Chondrocyte (in vitro differentiated cells): ENCODE data around the gene IRGC. TPM values are rescaled to one million over a fixed set of nuclear protein-coding genes. Genes with fewer than 3 reads are reported as not detected.
A peak's percentile ranks its signal among the peaks of the same experiment; 100 is the strongest.

Source experiments
- DNase-seq: peaks from one replicate; pipeline ENCODE4 v3.0.0; 2021; ENCODE audit warnings: mixed read lengths, low spot score
- H3K27ac Mint-ChIP-seq: one replicate; pipeline ENCODE4 v1.8.0; 2021; ENCODE audit warnings: mild to moderate bottlenecking, moderate library complexity, mixed read lengths; ENCODE audit not compliant: unreplicated experiment
- H3K27me3 Mint-ChIP-seq: 2 replicates; pipeline ENCODE4 v1.8.0; 2021; ENCODE audit warnings: low read depth, mixed read lengths
- H3K36me3 Mint-ChIP-seq: 2 replicates; pipeline ENCODE4 v1.8.0; 2021; ENCODE audit warnings: low read depth, mixed read lengths
- H3K4me1 Mint-ChIP-seq: 2 replicates; pipeline ENCODE4 v1.8.0; 2021; ENCODE audit warnings: low read depth, mild to moderate bottlenecking, mixed read lengths
- H3K4me3 Mint-ChIP-seq: one replicate; pipeline ENCODE4 v1.8.0; 2021; ENCODE audit warnings: mild to moderate bottlenecking, moderate library complexity, mixed read lengths; ENCODE audit not compliant: unreplicated experiment
- H3K9me3 Mint-ChIP-seq: 2 replicates; pipeline ENCODE4 v1.8.0; 2021; ENCODE audit warnings: low read depth, mixed read lengths
- total RNA-seq: library from RNA; stranded (reverse); gene quantifications from 3 replicates; pipeline ENCODE4 v1.2.1, GENCODE V29; 2021
- TF ChIP-seq, protein P1 (sequence below): fragments of 200-600 bp; sonication (generic); IDR thresholded peaks from 2 replicates; pipeline ENCODE4 v1.5.0; 2021; ENCODE audit warnings: antibody characterized with exemption, mild to moderate bottlenecking, moderate library complexity

The IRGC gene
- total RNA-seq, 1 donor from 2014 or later, result not detected

DNA sequence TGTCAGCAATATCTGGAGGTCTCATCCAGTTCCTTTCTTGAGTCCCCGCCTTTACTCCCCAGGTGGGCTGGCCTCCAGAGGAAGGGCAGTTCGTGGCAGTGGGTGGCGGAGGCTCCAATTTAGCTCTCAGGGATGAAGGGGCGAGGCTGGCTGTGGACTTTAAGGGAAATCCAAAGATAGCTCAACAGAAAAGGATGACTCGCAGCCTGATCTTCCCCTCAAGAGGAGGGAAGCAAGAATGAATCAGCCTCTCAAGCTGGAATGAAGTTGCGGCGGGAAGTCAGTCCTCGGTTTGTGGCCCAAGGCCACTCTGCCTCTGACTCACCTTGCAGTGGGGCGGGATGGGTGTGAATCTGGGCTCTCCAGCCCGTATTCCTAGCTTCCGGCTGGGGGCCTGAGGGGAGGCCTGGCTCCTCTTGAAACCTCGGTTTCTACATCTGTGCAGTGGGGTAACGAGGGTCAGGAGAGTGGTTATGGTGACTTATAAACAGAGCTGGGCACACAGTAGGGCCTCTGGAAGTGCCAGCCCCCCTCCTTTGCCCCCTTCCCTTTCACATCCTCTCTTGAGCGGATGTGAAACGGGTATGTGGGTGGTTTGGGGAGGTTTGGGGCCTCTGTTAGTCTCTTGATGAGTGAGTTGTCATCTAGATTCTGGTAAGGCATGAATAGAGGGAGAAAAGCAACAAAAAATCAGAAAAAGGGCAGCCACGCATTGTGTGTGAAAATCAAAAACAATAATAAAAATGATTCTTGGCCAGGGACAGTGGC, 49.4 kb downstream of the IRGC start:
- DNase-seq, result peak; percentile 95
- Mint-ChIP-seq H3K36me3 (peaks cover 3% of the 10 kb centered on the region), H3K27ac (peak overlapping the region; percentile 95), H3K4me3 (no peak overlapping the region), H3K4me1 (peaks cover 53% of the 10 kb centered on the region), H3K9me3 (no peaks in the 10 kb centered on the region), H3K27me3 (no peaks in the 10 kb centered on the region)
- TF ChIP-seq, protein P1, sequence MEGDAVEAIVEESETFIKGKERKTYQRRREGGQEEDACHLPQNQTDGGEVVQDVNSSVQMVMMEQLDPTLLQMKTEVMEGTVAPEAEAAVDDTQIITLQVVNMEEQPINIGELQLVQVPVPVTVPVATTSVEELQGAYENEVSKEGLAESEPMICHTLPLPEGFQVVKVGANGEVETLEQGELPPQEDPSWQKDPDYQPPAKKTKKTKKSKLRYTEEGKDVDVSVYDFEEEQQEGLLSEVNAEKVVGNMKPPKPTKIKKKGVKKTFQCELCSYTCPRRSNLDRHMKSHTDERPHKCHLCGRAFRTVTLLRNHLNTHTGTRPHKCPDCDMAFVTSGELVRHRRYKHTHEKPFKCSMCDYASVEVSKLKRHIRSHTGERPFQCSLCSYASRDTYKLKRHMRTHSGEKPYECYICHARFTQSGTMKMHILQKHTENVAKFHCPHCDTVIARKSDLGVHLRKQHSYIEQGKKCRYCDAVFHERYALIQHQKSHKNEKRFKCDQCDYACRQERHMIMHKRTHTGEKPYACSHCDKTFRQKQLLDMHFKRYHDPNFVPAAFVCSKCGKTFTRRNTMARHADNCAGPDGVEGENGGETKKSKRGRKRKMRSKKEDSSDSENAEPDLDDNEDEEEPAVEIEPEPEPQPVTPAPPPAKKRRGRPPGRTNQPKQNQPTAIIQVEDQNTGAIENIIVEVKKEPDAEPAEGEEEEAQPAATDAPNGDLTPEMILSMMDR, result no peak

DNA sequence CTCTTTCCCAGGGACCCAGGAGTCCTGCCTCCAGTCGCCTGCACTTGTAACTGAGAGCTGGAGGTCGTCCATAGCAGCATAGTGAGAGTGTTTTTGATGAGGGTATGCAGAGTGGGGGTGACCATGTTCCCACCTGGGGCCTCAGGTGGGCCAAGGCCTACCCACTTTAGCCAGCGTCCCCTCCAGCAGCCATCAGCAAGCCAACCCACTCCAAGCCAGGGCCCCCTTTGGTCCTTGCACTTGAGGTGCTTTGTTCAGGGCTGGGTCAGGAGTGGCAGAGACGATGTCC, 50.8 kb downstream of the IRGC start:
- H3K27me3 Mint-ChIP-seq, result no peaks in the 10 kb centered on the region
- H3K27ac Mint-ChIP-seq, result no peak overlapping the region
- peaks cover 3% of the 10 kb centered on the region for H3K36me3 Mint-ChIP-seq
- DNase-seq, result no peak
- peaks cover 46% of the 10 kb centered on the region for H3K4me1 Mint-ChIP-seq
- no peaks in the 10 kb centered on the region for H3K9me3 Mint-ChIP-seq
- TF ChIP-seq, protein P1, result peak; percentile 52
- H3K4me3 Mint-ChIP-seq, result no peak overlapping the region

DNA sequence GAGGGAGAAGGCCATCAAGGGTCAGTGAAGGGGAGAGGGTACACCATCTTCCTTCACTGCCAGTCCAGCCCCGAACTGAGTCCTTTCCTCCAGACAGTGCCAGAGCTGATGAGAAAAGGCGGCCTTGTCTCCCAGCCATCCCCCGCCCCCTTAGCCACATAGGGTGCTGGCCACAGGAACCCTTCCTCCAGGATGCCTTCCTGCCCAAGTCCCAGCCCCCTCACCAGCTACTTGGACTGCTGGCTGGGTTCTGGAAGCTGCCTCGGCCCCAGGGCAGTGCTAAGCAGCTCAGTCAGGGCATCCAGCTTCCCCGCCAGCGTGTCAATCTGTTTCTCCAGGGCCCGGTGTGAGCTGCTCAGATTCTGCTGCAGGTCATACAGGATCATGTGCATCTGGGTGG, 51.4 kb downstream of the IRGC start:
- peak; percentile 56 for DNase-seq
- peaks cover 41% of the 10 kb centered on the region for H3K4me1 Mint-ChIP-seq
- no peaks in the 10 kb centered on the region for H3K27me3 Mint-ChIP-seq
- no peaks in the 10 kb centered on the region for H3K9me3 Mint-ChIP-seq
- no peak overlapping the region for H3K4me3 Mint-ChIP-seq
- TF ChIP-seq, protein P1, result no peak
- no peak overlapping the region for H3K27ac Mint-ChIP-seq
- H3K36me3 Mint-ChIP-seq, result peaks cover 3% of the 10 kb centered on the region

DNA sequence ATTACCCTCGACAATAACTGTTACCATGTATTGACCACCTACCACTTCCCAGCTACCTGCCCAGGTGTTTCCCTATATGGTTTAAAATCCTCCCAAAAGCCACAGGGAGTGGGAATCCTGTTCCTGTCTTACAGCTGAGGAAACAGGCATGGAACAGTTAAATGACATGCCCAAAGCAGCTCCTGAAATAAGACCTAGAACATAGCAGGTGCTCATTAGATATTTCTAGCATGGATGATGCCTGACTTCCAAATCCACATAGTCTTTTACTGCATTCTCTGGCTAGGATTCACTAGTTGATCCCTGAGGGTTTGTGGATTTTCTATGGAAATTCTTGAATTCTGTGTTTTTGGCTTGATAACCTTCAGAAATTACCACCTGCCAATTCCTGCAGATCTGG, 51.9 kb downstream of the IRGC start:
- TF ChIP-seq, protein P1, result no peak
- Mint-ChIP-seq H3K4me3 (no peak overlapping the region), H3K9me3 (no peaks in the 10 kb centered on the region), H3K27me3 (no peaks in the 10 kb centered on the region), H3K36me3 (peaks cover 3% of the 10 kb centered on the region), H3K27ac (no peak overlapping the region), H3K4me1 (peaks cover 37% of the 10 kb centered on the region)
- DNase-seq, result no peak

DNA sequence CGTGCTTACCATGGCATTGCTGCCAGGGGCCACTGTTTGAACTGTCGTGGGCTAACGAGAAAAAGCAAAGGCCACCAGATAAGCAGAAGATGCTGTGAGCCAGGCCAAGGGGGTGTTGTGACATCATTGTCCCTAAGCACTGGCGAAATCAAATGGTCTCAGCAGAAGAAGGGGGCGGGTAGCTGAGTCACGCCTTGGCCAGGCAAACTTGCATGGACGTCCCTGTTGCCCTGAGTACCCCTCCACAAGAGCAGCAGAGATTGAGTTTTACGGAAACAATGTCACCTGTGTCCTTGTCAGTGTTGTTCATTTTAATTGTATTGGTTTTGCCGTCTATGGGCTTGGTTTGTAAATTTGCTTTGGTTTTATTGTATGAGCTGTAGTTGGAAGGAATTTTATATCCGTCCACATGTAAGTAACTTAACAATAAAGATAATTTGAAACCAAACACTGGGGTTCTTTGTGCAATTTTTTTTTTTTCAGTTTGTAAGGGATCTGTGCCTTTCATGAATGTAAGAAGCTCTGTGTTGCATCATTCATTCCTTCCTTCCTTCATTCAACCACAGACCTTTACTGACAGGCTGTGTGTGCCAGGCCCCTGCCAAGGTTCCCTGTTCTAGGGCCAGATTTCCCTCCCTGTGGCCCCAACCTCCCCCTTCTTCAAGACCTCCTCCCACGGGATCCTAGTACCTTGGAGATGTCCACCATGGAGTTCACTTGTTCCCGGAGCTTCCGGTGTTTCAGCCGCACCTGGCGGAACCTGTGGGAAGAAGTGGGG, 52.6 kb downstream of the IRGC start:
- peak; percentile 55 for DNase-seq
- peaks cover 31% of the 10 kb centered on the region for H3K4me1 Mint-ChIP-seq
- no peaks in the 10 kb centered on the region for H3K9me3 Mint-ChIP-seq
- no peaks in the 10 kb centered on the region for H3K27me3 Mint-ChIP-seq
- peaks cover 3% of the 10 kb centered on the region for H3K36me3 Mint-ChIP-seq
- no peak overlapping the region for H3K4me3 Mint-ChIP-seq
- H3K27ac Mint-ChIP-seq, result no peak overlapping the region
- TF ChIP-seq, protein P1, result no peak
